ENCODE results near the gene SCN3B.

The SCN3B gene

DNA sequence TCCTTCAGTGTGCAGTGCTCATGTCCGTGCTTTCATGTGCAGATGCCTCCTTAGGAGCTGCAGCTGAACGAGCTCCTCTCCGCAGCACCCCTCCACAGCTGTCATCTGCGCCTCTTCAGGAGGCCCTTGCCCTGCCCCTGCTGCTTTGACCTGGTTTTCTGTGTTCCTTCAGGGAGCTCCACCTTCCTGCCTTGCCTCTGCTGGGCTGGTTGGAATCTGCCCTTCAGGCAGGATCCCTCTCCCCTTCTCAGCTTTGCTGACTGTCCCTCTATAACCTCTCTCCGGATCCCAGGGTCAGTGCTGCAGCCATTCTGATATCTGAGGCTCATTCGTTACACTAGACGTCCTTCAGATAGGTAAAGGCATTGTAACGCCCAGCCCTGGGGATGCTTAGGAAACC is 67.9 kb downstream of the SCN3B start:
- Histone ChIP-seq H3K27me3 (ENCODE audit: insufficient read depth, low read length) (no peaks in the 10 kb centered on the region), H3K36me3 (ENCODE audit: insufficient read depth, low read length) (no peaks in the 10 kb centered on the region), H3K4me1 (ENCODE audit: control insufficient read depth, insufficient read depth, low read length, unreplicated experiment) (peaks cover 12% of the 10 kb centered on the region), H3K79me2 (ENCODE audit: control insufficient read depth, insufficient read depth, low read length, unreplicated experiment) (no peaks in the 10 kb centered on the region), H2AFZ (ENCODE audit: low read length, unreplicated experiment) (no peak overlapping the region), H3K27ac (ENCODE audit: low read depth, low read length) (no peak overlapping the region), H3K4me3 (ENCODE audit: low read depth, low read length) (no peak overlapping the region)

DNA sequence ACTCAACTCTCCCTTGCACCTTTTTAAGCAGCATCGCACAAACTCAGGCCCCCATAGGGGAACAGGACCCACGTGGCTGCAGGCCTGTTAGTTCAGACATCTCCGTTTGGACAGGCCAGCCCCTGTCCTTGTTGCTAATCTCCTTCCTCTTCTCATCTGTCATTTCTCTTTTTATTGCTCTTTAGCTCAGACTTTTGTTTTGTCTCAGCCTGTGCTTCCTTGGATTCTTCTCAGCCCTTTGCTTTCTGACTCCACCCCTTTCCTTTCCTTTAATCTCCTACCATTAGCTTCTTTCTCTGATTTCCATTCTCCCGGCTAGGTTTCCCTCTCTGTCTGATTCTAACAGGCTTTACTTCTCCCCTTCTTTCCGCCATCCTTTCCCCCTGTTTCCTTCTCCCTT is 68.7 kb downstream of the SCN3B start:
- Histone ChIP-seq H3K27ac (ENCODE audit: low read depth, low read length) (no peak overlapping the region), H3K4me1 (ENCODE audit: control insufficient read depth, insufficient read depth, low read length, unreplicated experiment) (peaks cover 11% of the 10 kb centered on the region), H3K4me3 (ENCODE audit: low read depth, low read length) (no peak overlapping the region), H3K27me3 (ENCODE audit: insufficient read depth, low read length) (no peaks in the 10 kb centered on the region), H3K79me2 (ENCODE audit: control insufficient read depth, insufficient read depth, low read length, unreplicated experiment) (no peaks in the 10 kb centered on the region), H3K36me3 (ENCODE audit: insufficient read depth, low read length) (no peaks in the 10 kb centered on the region), H2AFZ (ENCODE audit: low read length, unreplicated experiment) (no peak overlapping the region)

DNA sequence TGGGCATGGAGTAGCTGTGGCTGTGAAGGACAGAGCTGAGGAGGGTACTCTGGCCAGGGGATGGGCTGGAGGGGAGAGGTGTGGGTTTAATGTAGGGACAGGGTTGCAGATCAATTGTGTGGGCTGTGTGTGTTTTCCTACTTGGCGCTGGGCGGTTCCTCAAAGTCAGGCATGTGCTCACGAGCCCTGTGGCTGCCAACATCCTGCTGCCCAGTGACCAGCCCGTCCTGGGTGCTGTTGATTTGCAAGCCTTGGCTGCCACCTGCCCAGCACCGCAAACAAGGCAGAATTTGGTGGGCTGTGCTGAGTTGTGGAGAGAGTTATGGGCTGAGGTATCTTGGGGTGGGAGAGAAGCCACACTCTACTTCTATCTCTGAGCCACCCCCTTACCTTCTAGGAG is 69.2 kb downstream of the SCN3B start:
- no peaks in the 10 kb centered on the region for H3K79me2 ChIP-seq (ENCODE audit: control insufficient read depth, insufficient read depth, low read length, unreplicated experiment)
- peaks cover 6% of the 10 kb centered on the region for H3K4me1 ChIP-seq (ENCODE audit: control insufficient read depth, insufficient read depth, low read length, unreplicated experiment)
- H3K4me3 ChIP-seq (ENCODE audit: low read depth, low read length): no peak overlapping the region
- no peaks in the 10 kb centered on the region for H3K36me3 ChIP-seq (ENCODE audit: insufficient read depth, low read length)
- no peak overlapping the region for H3K27ac ChIP-seq (ENCODE audit: low read depth, low read length)
- H3K27me3 ChIP-seq (ENCODE audit: insufficient read depth, low read length): no peaks in the 10 kb centered on the region
- H2AFZ ChIP-seq (ENCODE audit: low read length, unreplicated experiment): no peak overlapping the region

DNA sequence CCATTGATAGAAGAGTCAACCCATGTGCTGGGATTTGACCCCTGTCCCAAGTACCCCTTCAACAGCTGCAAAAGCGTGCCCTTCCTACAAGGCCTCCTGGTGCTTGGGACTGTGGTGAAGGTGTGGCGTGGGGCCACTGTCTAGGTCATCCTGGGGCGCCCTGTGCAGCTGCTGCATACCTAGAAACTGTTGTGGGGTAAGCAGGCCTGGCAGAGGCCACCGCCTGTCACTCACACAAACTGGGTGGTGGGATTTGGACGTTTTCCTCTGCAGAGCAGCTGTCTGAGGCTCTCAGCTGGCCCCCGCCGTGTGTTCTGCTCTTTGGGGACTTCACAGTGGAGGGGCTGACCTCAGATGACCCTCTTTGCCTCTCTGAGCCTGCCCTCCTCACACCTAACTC is 69.7 kb downstream of the SCN3B start:
- Histone ChIP-seq H2AFZ (ENCODE audit: low read length, unreplicated experiment) (no peak overlapping the region), H3K4me1 (ENCODE audit: control insufficient read depth, insufficient read depth, low read length, unreplicated experiment) (peaks cover 2% of the 10 kb centered on the region), H3K4me3 (ENCODE audit: low read depth, low read length) (no peak overlapping the region), H3K36me3 (ENCODE audit: insufficient read depth, low read length) (no peaks in the 10 kb centered on the region), H3K27me3 (ENCODE audit: insufficient read depth, low read length) (no peaks in the 10 kb centered on the region), H3K79me2 (ENCODE audit: control insufficient read depth, insufficient read depth, low read length, unreplicated experiment) (no peaks in the 10 kb centered on the region), H3K27ac (ENCODE audit: low read depth, low read length) (no peak overlapping the region)

DNA sequence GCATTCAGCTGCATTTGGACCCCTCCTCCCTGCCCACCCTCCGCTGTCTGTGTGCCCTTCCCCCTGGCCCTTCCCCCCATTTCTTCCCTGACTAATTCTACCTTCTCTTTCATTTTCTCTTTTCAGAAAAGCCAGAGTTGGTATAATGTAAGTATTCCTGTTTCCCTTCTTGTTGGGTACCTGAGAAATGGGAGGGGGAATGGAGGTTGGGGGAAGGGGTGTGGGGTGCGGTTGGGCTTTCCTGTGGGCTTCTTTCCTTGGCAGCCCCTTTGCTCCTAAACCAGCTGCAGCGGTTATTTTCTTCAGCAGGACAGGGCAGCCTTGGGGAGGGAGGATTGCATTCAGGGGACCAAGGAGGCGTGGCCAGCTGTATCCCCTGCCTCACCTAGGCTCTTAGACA is 70.2 kb downstream of the SCN3B start:
- H3K36me3 ChIP-seq (ENCODE audit: insufficient read depth, low read length): no peaks in the 10 kb centered on the region
- no peak overlapping the region for H3K4me3 ChIP-seq (ENCODE audit: low read depth, low read length)
- no peak overlapping the region for H2AFZ ChIP-seq (ENCODE audit: low read length, unreplicated experiment)
- H3K4me1 ChIP-seq (ENCODE audit: control insufficient read depth, insufficient read depth, low read length, unreplicated experiment): no peaks in the 10 kb centered on the region
- H3K27me3 ChIP-seq (ENCODE audit: insufficient read depth, low read length): no peaks in the 10 kb centered on the region
- no peak overlapping the region for H3K27ac ChIP-seq (ENCODE audit: low read depth, low read length)
- no peaks in the 10 kb centered on the region for H3K79me2 ChIP-seq (ENCODE audit: control insufficient read depth, insufficient read depth, low read length, unreplicated experiment)

DNA sequence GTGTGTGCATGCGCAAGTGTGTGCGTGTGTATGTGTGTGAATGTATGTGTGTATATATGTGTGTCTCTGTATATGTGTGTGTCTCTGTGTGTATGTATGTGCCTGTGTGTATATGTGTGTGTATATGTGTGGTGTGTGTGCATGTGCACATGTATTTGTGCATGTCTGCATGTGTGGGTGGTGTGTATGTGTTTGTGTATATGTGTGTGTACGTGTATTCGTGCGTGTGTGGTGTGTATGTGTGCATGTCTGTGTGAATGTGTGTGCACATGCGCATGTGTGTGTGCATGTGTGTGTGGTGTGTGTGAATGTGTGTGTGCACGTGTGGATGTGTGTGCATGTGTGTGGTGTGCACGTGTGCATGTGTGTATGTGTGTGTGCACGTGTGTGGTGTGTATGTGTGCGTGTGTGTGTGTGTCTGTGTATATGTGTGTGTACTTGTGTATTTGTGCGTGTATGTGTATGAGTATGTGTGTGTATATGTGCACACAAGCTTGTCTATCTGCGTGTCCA is 71.4 kb downstream of the SCN3B start:
- Histone ChIP-seq H3K27ac (ENCODE audit: low read depth, low read length) (no peak overlapping the region), H2AFZ (ENCODE audit: low read length, unreplicated experiment) (no peak overlapping the region)

DNA sequence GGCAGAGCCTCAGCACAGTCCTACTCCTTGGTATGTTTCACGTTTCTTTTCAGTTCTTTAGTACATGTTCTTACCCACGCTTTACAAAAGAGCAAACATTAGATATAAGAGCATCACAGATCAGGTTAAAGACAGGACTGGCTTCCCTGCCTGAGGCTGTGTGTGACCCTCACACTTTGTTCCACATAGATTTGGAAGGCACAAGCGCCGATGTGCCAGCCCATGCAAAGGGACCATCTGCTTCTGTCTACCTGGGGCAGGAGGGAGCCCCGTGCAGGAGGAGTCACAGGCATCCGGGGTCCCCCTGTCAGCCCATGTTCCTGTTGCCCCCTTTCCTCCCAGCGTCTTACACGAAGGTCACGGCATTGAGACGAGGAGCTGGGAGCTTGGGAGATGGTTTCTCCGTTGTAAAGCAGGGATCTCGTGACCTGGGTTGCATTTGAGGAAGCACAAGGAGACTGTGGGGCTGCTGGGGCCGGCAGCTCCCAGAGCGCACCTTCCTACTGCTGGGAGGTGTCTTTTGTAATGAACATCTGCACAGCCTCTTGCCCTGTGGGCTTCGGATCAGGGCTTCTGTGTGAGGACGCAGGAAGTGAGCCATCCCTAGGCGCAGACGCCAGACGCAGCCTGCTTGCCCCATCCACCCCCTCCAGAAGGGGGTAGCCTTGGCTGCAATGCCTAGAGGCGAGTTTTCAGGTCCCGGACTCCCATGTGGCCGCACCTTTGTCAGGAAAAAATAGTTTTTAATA is 72.6 kb downstream of the SCN3B start:
- Histone ChIP-seq H3K4me3 (ENCODE audit: low read depth, low read length) (no peak overlapping the region), H3K4me1 (ENCODE audit: control insufficient read depth, insufficient read depth, low read length, unreplicated experiment) (no peaks in the 10 kb centered on the region), H2AFZ (ENCODE audit: low read length, unreplicated experiment) (no peak overlapping the region), H3K36me3 (ENCODE audit: insufficient read depth, low read length) (no peaks in the 10 kb centered on the region), H3K27ac (ENCODE audit: low read depth, low read length) (no peak overlapping the region), H3K27me3 (ENCODE audit: insufficient read depth, low read length) (no peaks in the 10 kb centered on the region), H3K79me2 (ENCODE audit: control insufficient read depth, insufficient read depth, low read length, unreplicated experiment) (no peaks in the 10 kb centered on the region)

More for the DNA sequence above, 71.4 kb downstream of the SCN3B start:
- H3K79me2 ChIP-seq (ENCODE audit: control insufficient read depth, insufficient read depth, low read length, unreplicated experiment): no peaks in the 10 kb centered on the region
- H3K4me3 ChIP-seq (ENCODE audit: low read depth, low read length): no peak overlapping the region
- H3K4me1 ChIP-seq (ENCODE audit: control insufficient read depth, insufficient read depth, low read length, unreplicated experiment): no peaks in the 10 kb centered on the region
- no peaks in the 10 kb centered on the region for H3K27me3 ChIP-seq (ENCODE audit: insufficient read depth, low read length)
- H3K36me3 ChIP-seq (ENCODE audit: insufficient read depth, low read length): no peaks in the 10 kb centered on the region

DNA sequence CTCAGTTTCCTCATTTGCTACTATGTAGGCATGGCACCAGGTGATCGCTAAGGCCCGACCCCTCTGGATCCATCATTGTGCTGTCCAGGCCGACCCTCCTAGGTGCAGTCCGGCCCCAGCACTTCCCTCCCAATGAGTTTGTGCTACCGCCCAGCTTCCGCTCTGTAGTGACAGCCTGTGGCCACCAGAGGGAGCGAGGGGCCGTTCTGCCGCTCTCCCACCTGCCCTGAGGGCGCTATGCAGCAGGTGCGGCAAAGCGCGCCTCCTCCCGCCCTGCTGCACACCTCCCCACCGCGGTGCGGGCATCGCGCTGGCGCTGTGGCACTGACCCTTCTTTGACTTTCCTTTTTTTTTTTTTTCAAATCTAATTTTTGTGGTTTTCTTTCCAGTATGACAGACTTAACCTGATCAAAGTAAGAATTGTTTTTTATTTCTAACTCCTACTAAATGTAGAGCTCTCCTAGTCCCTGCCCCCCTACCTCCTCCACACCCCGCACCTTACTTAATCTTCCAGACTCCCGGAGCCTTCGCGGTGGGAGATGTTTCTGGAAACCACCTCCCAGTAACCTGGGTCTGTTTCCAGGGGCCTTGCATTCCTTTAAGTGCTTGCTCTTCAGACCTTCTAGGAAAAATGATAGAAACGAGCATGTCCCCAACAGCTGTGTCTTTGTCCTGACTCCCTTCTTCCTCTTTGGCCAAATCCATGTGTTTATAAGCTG is 73.7 kb downstream of the SCN3B start:
- no peaks in the 10 kb centered on the region for H3K79me2 ChIP-seq (ENCODE audit: control insufficient read depth, insufficient read depth, low read length, unreplicated experiment)
- no peaks in the 10 kb centered on the region for H3K4me1 ChIP-seq (ENCODE audit: control insufficient read depth, insufficient read depth, low read length, unreplicated experiment)
- H3K27ac ChIP-seq (ENCODE audit: low read depth, low read length): no peak overlapping the region
- H3K36me3 ChIP-seq (ENCODE audit: insufficient read depth, low read length): no peaks in the 10 kb centered on the region
- no peak overlapping the region for H3K4me3 ChIP-seq (ENCODE audit: low read depth, low read length)
- H2AFZ ChIP-seq (ENCODE audit: low read length, unreplicated experiment): no peak overlapping the region
- peaks cover 10% of the 10 kb centered on the region; the same call in 1 of the 2 replicates for H3K27me3 ChIP-seq (ENCODE audit: insufficient read depth, low read length)

DNA sequence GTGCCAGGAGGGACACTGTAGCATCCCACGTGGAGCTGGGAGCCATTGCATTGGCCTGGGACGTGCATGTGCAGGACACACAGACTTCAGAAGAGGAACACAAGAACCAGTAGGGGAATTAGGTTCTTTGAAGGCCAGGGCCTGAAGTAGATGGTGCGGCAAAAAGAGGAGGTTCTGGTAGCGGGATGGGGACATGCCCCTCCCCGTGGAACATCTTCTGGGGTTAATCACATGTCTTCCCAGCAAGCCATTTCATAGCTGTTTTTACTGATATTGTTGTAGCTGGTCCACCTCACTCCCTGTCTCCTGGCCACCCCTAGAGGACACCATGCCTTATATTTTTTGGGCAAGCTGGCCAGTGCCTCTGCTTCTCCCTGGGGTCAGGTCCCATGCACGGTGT is 74.3 kb downstream of the SCN3B start:
- no peak overlapping the region for H3K27ac ChIP-seq (ENCODE audit: low read depth, low read length)
- no peak overlapping the region for H3K4me3 ChIP-seq (ENCODE audit: low read depth, low read length)
- H3K27me3 ChIP-seq (ENCODE audit: insufficient read depth, low read length): peaks cover 15% of the 10 kb centered on the region
- no peaks in the 10 kb centered on the region for H3K79me2 ChIP-seq (ENCODE audit: control insufficient read depth, insufficient read depth, low read length, unreplicated experiment)
- H2AFZ ChIP-seq (ENCODE audit: low read length, unreplicated experiment): no peak overlapping the region
- no peaks in the 10 kb centered on the region for H3K36me3 ChIP-seq (ENCODE audit: insufficient read depth, low read length)
- H3K4me1 ChIP-seq (ENCODE audit: control insufficient read depth, insufficient read depth, low read length, unreplicated experiment): no peaks in the 10 kb centered on the region

DNA sequence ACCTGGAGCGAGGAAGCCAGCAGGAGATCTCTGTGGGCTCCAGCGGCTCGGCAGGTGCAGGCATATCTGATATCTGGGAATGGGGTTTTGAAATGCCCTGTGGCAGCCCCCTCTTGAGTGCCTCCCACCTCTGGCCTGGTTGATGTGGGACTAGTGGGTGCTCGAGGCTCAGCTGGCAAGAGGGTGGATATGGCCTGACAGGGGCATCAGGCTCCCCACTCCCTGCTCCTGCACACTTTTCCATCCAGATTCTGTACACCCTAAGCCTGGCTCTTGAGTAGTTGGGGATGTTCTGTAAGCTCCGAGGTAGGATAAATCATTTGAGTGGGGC is 75.0 kb downstream of the SCN3B start:
- Histone ChIP-seq H3K4me1 (ENCODE audit: control insufficient read depth, insufficient read depth, low read length, unreplicated experiment) (no peaks in the 10 kb centered on the region), H2AFZ (ENCODE audit: low read length, unreplicated experiment) (no peak overlapping the region), H3K27me3 (ENCODE audit: insufficient read depth, low read length) (peaks cover 22% of the 10 kb centered on the region), H3K36me3 (ENCODE audit: insufficient read depth, low read length) (no peaks in the 10 kb centered on the region), H3K27ac (ENCODE audit: low read depth, low read length) (no peak overlapping the region), H3K79me2 (ENCODE audit: control insufficient read depth, insufficient read depth, low read length, unreplicated experiment) (no peaks in the 10 kb centered on the region), H3K4me3 (ENCODE audit: low read depth, low read length) (no peak overlapping the region)

All from ACC112 (cell line).